Suprapubic skin (tissue), 4 donors: ENCODE results near the gene EHD3.

Source experiments
- POLR2A ChIP-seq, 2 donors: fragments of 450-650 bp; IDR thresholded peaks; one replicate each; pipeline ENCODE4 v1.6.1; 2017; ENCODE audit warnings: antibody characterized with exemption in 2 of 2, mild to moderate bottlenecking in 2 of 2, moderate library complexity in 2 of 2
- POLR2AphosphoS5 ChIP-seq, 3 donors: sonication (generic); formaldehyde crosslinking; IDR thresholded peaks; one replicate each; pipeline ENCODE4 v1.6.1; 2017; ENCODE audit warnings: antibody characterized with exemption in 3 of 3
- TF ChIP-seq, protein P1 (sequence below), 2 donors: fragments of 200-600 bp in 1 of 2; fragments of 450-650 bp in 1 of 2; sonication (generic) in 1 of 2; IDR thresholded peaks; one replicate each; pipeline ENCODE4 v1.5.1; 2016 to 2019; ENCODE audit warnings: antibody characterized with exemption in 2 of 2, mild to moderate bottlenecking in 1 of 2, moderate library complexity in 1 of 2

DNA sequence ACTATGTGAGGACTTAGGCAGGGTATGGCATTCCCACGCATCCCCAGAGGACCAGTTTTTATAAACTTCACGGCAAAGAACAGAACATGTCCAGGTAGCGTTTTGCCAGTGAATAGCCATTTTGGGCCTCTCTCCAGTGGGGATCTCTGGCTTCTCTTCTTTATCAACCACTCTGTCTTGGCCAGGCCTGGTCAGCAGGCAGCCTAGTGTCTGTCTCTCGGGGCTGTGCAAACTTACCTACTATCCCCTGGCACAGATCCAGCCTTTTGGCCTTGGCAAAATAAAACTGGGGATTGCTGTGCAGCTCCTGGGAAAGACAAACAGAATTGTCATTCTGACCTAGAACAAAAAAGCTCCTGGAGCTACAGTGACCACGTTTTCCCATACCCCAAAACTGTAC, 31.1 kb upstream of the EHD3 start:
- TF ChIP-seq, protein P1, sequence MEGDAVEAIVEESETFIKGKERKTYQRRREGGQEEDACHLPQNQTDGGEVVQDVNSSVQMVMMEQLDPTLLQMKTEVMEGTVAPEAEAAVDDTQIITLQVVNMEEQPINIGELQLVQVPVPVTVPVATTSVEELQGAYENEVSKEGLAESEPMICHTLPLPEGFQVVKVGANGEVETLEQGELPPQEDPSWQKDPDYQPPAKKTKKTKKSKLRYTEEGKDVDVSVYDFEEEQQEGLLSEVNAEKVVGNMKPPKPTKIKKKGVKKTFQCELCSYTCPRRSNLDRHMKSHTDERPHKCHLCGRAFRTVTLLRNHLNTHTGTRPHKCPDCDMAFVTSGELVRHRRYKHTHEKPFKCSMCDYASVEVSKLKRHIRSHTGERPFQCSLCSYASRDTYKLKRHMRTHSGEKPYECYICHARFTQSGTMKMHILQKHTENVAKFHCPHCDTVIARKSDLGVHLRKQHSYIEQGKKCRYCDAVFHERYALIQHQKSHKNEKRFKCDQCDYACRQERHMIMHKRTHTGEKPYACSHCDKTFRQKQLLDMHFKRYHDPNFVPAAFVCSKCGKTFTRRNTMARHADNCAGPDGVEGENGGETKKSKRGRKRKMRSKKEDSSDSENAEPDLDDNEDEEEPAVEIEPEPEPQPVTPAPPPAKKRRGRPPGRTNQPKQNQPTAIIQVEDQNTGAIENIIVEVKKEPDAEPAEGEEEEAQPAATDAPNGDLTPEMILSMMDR (IDR thresholded peaks at IDR 0.05): no peak
- TF ChIP-seq POLR2AphosphoS5 (IDR thresholded peaks at IDR 0.05) (no peak), POLR2A (IDR thresholded peaks at IDR 0.05) (no peak)
